CD14-positive monocyte (primary cell): Measurements from ENCODE around the gene MYORG. TPM values are rescaled to one million over a fixed set of nuclear protein-coding genes. Genes with fewer than 3 reads are reported as not detected.
"Not testable (repeated sequence)": the region's sequence is repeated elsewhere in the genome, so short reads cannot be mapped to it uniquely, and the experiment has no call there.

ENCODE experiments used
- DNase-seq, 3 donors: peaks; one replicate each; pipeline ENCODE4 v3.0.0-alpha.2; 2011 to 2022
- H2AFZ ChIP-seq: 2 replicates; pipeline ENCODE4 v1.6.0; 2012; ENCODE audit warnings: mild to moderate bottlenecking, low read depth, low read length, inconsistent platforms; ENCODE audit not compliant: insufficient read depth, poor library complexity, severe bottlenecking
- H3K27ac ChIP-seq, 2 donors: 1 replicate in 1 of 2; 2 replicates in 1 of 2; pipeline ENCODE4 v1.5.1; 2012 to 2013; ENCODE audit warnings: low read length in 2 of 2, control low read depth in 1 of 2, inconsistent platforms in 1 of 2, low read depth in 1 of 2, mild to moderate bottlenecking in 1 of 2
- H3K27me3 ChIP-seq, 2 donors: one replicate each; pipeline versions ENCODE4 v1.6.0 to v1.6.1; 2011 to 2013; ENCODE audit warnings: low read length in 2 of 2; ENCODE audit not compliant: control insufficient read depth in 2 of 2, insufficient read depth in 2 of 2
- H3K36me3 ChIP-seq, 2 donors: replicated peaks in 1 of 2; 1 replicate in 1 of 2; 2 replicates in 1 of 2; pipeline versions ENCODE4 v1.5.1 to v1.6.1; 2012 to 2013; ENCODE audit warnings: low read length in 2 of 2, control low read depth in 1 of 2, inconsistent platforms in 1 of 2, mild to moderate bottlenecking in 1 of 2; ENCODE audit not compliant: insufficient read depth in 2 of 2, control insufficient read depth in 1 of 2
- H3K4me1 ChIP-seq, 2 donors: 1 replicate in 1 of 2; 2 replicates in 1 of 2; pipeline versions ENCODE4 v1.5.1 to v1.6.1; 2012 to 2013; ENCODE audit warnings: low read length in 2 of 2, control low read depth in 1 of 2, inconsistent platforms in 1 of 2, mild to moderate bottlenecking in 1 of 2, moderate library complexity in 1 of 2; ENCODE audit not compliant: insufficient read depth in 2 of 2, control insufficient read depth in 1 of 2
- H3K4me2 ChIP-seq: replicated peaks from 2 replicates; pipeline ENCODE3; 2012; ENCODE audit warnings: low read length, moderate library complexity, mild to moderate bottlenecking; ENCODE audit not compliant: poor library complexity, severe bottlenecking; ENCODE audit errors: extremely low read depth
- H3K4me3 ChIP-seq, 3 experiments: fragments of 200-600 bp in 1 of 3; sonication (generic) in 1 of 3; replicated peaks in 1 of 3; 1 replicate in 2 of 3; 2 replicates in 1 of 3; pipeline ENCODE4 v1.5.1; 2011 to 2013; ENCODE audit warnings: low read length in 3 of 3, mild to moderate bottlenecking in 3 of 3, control low read depth in 2 of 3, low read depth in 2 of 3, inconsistent platforms in 1 of 3, moderate library complexity in 1 of 3
- H3K79me2 ChIP-seq: 2 replicates; pipeline ENCODE4 v1.6.0; 2012; ENCODE audit warnings: mild to moderate bottlenecking, control low read depth, inconsistent platforms, low read length, moderate library complexity; ENCODE audit not compliant: insufficient read depth
- H3K9ac ChIP-seq: 2 replicates; pipeline ENCODE4 v1.6.0; 2017; ENCODE audit warnings: low read length, mild to moderate bottlenecking; ENCODE audit not compliant: insufficient read depth, poor library complexity, severe bottlenecking
- H3K9me3 ChIP-seq, 2 donors: replicated peaks in 1 of 2; 1 replicate in 1 of 2; 2 replicates in 1 of 2; pipeline versions ENCODE4 v1.5.1 to v1.6.1; 2012 to 2013; ENCODE audit warnings: low read length in 2 of 2, control low read depth in 1 of 2; ENCODE audit not compliant: control insufficient read depth in 1 of 2, insufficient read depth in 1 of 2
- H4K20me1 ChIP-seq: 2 replicates; pipeline ENCODE4 v1.6.0; 2012; ENCODE audit warnings: mild to moderate bottlenecking, low read length, control low read depth, moderate library complexity; ENCODE audit not compliant: insufficient read depth
- H3K27ac Mint-ChIP-seq, 7 donors: one replicate each; pipeline ENCODE4 v1.8.0; 2020; ENCODE audit warnings: mild to moderate bottlenecking in 7 of 7, mixed read lengths in 7 of 7, moderate library complexity in 6 of 7, inconsistent platforms in 2 of 7
- H3K27me3 Mint-ChIP-seq, 3 donors: one replicate each; pipeline ENCODE4 v1.8.0; 2021 to 2022; ENCODE audit warnings: low read depth in 3 of 3, mild to moderate bottlenecking in 3 of 3, mixed read lengths in 3 of 3, moderate library complexity in 3 of 3, inconsistent platforms in 1 of 3
- H3K36me3 Mint-ChIP-seq, 2 donors: one replicate each; pipeline ENCODE4 v1.8.0; 2020; ENCODE audit warnings: mixed read lengths in 2 of 2, inconsistent platforms in 1 of 2, mild to moderate bottlenecking in 1 of 2
- H3K4me1 Mint-ChIP-seq: one replicate; pipeline ENCODE4 v1.8.0; 2020; ENCODE audit warnings: mild to moderate bottlenecking, mixed read lengths
- H3K4me3 Mint-ChIP-seq, 2 donors: one replicate each; pipeline ENCODE4 v1.8.0; 2020; ENCODE audit warnings: mild to moderate bottlenecking in 2 of 2, mixed read lengths in 2 of 2, moderate library complexity in 1 of 2
- H3K9me3 Mint-ChIP-seq, 7 donors: one replicate each; pipeline ENCODE4 v1.8.0; 2020 to 2022; ENCODE audit warnings: mixed read lengths in 7 of 7, mild to moderate bottlenecking in 6 of 7, moderate library complexity in 6 of 7, inconsistent platforms in 2 of 7
- CTCF ChIP-seq: fragments of 200-600 bp; IDR thresholded peaks from one replicate; pipeline ENCODE4 v1.8.0; 2022; ENCODE audit warnings: antibody characterized with exemption, mild to moderate bottlenecking
- WGBS: methylation state at CpG from one replicate; pipeline ENCODE4 v1.1.5; 2013; ENCODE audit warnings: missing lambda C conversion rate; ENCODE audit not compliant: insufficient coverage; 5-methylcytosine and 5-hydroxymethylcytosine counted together
- intact Hi-C, 2 donors: fragments of 100-400 bp; cut with micrococcal nuclease; formaldehyde crosslinking; loops; one replicate each; pipeline versions ENCODE4 v1.15.0 to v1.15.1; 2023
- polyA plus RNA-seq, 3 donors: library from polyadenylated mRNA; depleted of rRNA in 1 of 3; unstranded in 2 of 3; stranded (reverse) in 1 of 3; fragments of 300-500 nt in 2 of 3; fragments of >200 nt in 1 of 3; fragmentation: Illumina TruSeq in 2 of 3; gene quantifications; 1 replicate in 2 of 3; 2 replicates in 1 of 3; pipeline ENCODE4 v1.2.3, GENCODE V29; 2012 to 2021

The MYORG gene
- polyA plus RNA-seq, 3 donors = 0.01 to 0.05 TPM; not detected in 1

GRCh38 chr9:34367751-34368410, 8.8 kb downstream of the MYORG start:
- DNase-seq, H3K27me3 Mint-ChIP-seq, H3K4me3 Mint-ChIP-seq, H3K4me3 ChIP-seq, H3K27ac Mint-ChIP-seq, intact Hi-C loops, H3K79me2 ChIP-seq, H3K9ac ChIP-seq, H3K27me3 ChIP-seq, H3K4me2 ChIP-seq, H2AFZ ChIP-seq, H3K27ac ChIP-seq, H4K20me1 ChIP-seq, H3K4me1 Mint-ChIP-seq, H3K36me3 ChIP-seq, H3K4me1 ChIP-seq, H3K36me3 Mint-ChIP-seq: not testable (repeated sequence)
- peaks cover 7 to 28% (median 18%) of the 10 kb centered on the region in 7 donors for H3K9me3 Mint-ChIP-seq
- H3K9me3 ChIP-seq = peaks cover 15 to 22% of the 10 kb centered on the region in 2 donors
- WGBS = 100% methylated on average over 2 of the region's 3 CpGs

- Mint-ChIP-seq H3K4me1 (peaks cover 6% of the 10 kb centered on the region), H3K27ac (no peak overlapping the region), H3K4me3 (no peak overlapping the region), H3K9me3 (peaks cover 2 to 18% (median 10%) of the 10 kb centered on the region in 7 donors), H3K27me3 (peaks cover 2 to 7% (median 5%) of the 10 kb centered on the region in 3 donors), H3K36me3 (peaks cover 2 to 7% of the 10 kb centered on the region in 2 donors)
- TF ChIP-seq CTCF = no peak
- Histone ChIP-seq H3K27me3 (no peaks in the 10 kb centered on the region), H2AFZ (no peak overlapping the region), H3K9ac (no peak overlapping the region), H3K4me1 (no peaks in the 10 kb centered on the region), H3K9me3 (peaks cover 6 to 11% of the 10 kb centered on the region in 2 donors), H3K79me2 (no peaks in the 10 kb centered on the region), H3K36me3 (no peaks in the 10 kb centered on the region), H3K4me2 (no peak overlapping the region), H3K4me3 (no peak overlapping the region), H4K20me1 (no peaks in the 10 kb centered on the region), H3K27ac (no peak overlapping the region)
- no peak for DNase-seq
- no CpG with 5 or more reads among the region's 2 CpGs for WGBS
- intact Hi-C loops = no loop called here
These were observed 10.3 kb downstream of the MYORG start for GRCh38 chr9:34366365-34366764.
